ENCODE results near the gene GPANK1. TPM values are rescaled to one million over a fixed set of nuclear protein-coding genes. Genes with fewer than 3 reads are reported as not detected.

GPANK1 gene
- total and polyA plus RNA-seq, 2 of the 13 experiments (the other 11 are each of a cell fraction or from before 2014, with no cell fraction given): 15.4 to 22.8 TPM

- TF ChIP-seq CREB3 (CRISPR knock-in tag; IDR thresholded peaks at IDR 0.05) (no peak; the same call in 1 of the 2 replicates), NFKBIZ (CRISPR knock-in tag; IDR thresholded peaks at IDR 0.05) (peak; percentile 48; the same call in 1 of the 2 replicates), SMARCC2 (IDR thresholded peaks at IDR 0.05) (no peak), ZNF3 (CRISPR knock-in tag; IDR thresholded peaks at IDR 0.05) (no peak), UBTF (CRISPR knock-in tag; IDR thresholded peaks at IDR 0.05) (peak; percentile 94), ZFP1 (CRISPR knock-in tag; IDR thresholded peaks at IDR 0.05) (no peak), XBP1 (CRISPR knock-in tag; IDR thresholded peaks at IDR 0.05) (0 out of 2 replicates have a peak, but pooled peaks have one; percentile 29), ZNF256 (CRISPR knock-in tag; conservative IDR thresholded peaks at IDR 0.05) (no peak), PPARG (CRISPR knock-in tag; conservative IDR thresholded peaks at IDR 0.05) (peak; percentile 37; the same call in 1 of the 2 replicates), SMC3 (IDR thresholded peaks at IDR 0.05; ENCODE audit: low read length) (no peak), ZNF746 (CRISPR knock-in tag; IDR thresholded peaks at IDR 0.05) (peak; percentile 86), PHF20 (CRISPR knock-in tag; IDR thresholded peaks at IDR 0.05) (no peak; the same call in 1 of the 2 replicates), ZNF512 (CRISPR knock-in tag; IDR thresholded peaks at IDR 0.05) (no peak), AHR (CRISPR knock-in tag; IDR thresholded peaks at IDR 0.05) (0 out of 2 replicates have a peak, but pooled peaks have one; percentile 70), SIX1 (CRISPR knock-in tag; IDR thresholded peaks at IDR 0.05; ENCODE audit: borderline replicate concordance) (no peak), KMT2A (CRISPR knock-in tag; IDR thresholded peaks at IDR 0.05) (peak; percentile 88), ERF (CRISPR knock-in tag; IDR thresholded peaks at IDR 0.05) (peak; percentile 68; the same call in 1 of the 2 replicates), POLR2G (IDR thresholded peaks at IDR 0.05; ENCODE audit: low read depth, low read length) (peak; percentile 20; the same call in 1 of the 2 replicates), ZNF556 (CRISPR knock-in tag; IDR thresholded peaks at IDR 0.05; ENCODE audit: borderline replicate concordance) (no peak; the same call in 1 of the 2 replicates), ZFP36L1 (CRISPR knock-in tag; IDR thresholded peaks at IDR 0.05) (no peak), GABPB1 (CRISPR knock-in tag; IDR thresholded peaks at IDR 0.05) (peak; percentile 83)
Measured at GRCh38 chr6:31620586-31621319, 44.0 kb downstream of the GPANK1 start, which contains the start of gene PRRC2A (continued).

All from HepG2 (cell line).